ENCODE results near the gene PRRT2. TPM values are rescaled to one million over a fixed set of nuclear protein-coding genes. Genes with fewer than 3 reads are reported as not detected.

Gene PRRT2
- total RNA-seq, 1 experiment from 2014 or later: 3.9 TPM

DNA sequence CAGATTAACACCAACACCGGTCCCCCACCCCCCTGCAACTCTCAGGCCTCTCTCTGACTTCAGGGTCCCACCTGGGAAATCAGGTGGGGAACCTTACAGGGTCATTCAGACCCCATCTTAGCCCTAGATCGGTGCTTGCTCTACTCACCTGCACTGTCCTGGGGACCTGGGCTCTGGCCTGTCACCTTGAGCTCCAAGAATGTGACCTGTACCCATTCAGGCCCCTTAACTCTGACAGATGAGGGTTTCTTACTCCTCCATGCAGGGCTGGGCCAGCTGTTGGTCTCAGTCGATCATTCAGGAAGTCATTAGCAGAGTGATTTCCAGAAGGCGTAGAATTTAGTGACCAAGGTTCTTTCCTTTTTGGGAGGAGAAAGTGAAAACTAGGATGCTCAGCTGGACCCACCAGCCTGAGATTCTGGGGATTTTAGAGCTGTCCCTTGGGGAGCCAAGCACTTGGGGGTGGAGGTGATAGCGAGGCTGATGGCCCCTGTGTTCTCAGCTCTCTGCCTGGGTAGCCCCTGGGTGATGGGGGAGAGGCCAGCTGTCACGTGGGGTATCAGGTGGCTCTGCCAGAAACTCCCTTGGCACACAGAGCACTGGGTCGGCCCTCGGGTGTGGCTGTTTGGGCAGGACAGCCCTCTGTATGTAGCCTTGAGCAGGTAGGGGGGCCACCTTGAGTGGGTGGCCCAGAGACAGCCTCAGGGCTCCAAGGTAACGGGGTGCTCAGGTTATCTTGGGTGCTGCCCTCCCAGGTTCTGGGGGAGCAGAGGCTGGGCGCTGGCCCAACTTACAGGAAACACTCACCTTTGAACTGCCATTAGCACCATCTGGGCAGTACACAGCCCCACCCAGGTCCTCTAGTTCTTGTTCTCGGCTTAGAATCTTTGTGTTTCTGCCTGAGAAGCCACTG is 9.0 kb downstream of the PRRT2 start:
- BruUV-seq (replicated peaks): no TSS peak
- Histone ChIP-seq H3K4me1 (peaks cover 23% of the 10 kb centered on the region), H3K27me3 (replicated peaks; ENCODE audit: control insufficient read depth, insufficient read depth, low read length) (no peaks in the 10 kb centered on the region), H3K9me3 (no peaks in the 10 kb centered on the region), H3K4me3 (ENCODE audit: low read depth, low read length) (peak overlapping the region; percentile 29), H3K36me3 (ENCODE audit: control insufficient read depth, insufficient read depth, low read length) (no peaks in the 10 kb centered on the region; the same call in 1 of the 2 replicates)
- Mint-ChIP-seq H3K36me3 (ENCODE audit: insufficient read depth, unreplicated experiment) (peaks cover 47% of the 10 kb centered on the region), H3K4me1 (ENCODE audit: low read depth, unreplicated experiment) (peaks cover 24% of the 10 kb centered on the region), H3K9me3 (ENCODE audit: unreplicated experiment) (no peaks in the 10 kb centered on the region), H3K27ac (ENCODE audit: unreplicated experiment) (no peak overlapping the region), H3K27me3 (ENCODE audit: insufficient read depth, unreplicated experiment) (no peaks in the 10 kb centered on the region), H3K4me3 (ENCODE audit: unreplicated experiment) (peak overlapping the region; percentile 19)
- intact Hi-C loops (cut with micrococcal nuclease; ENCODE audit: unreplicated experiment): no loop called here
- TF ChIP-seq, protein P1, sequence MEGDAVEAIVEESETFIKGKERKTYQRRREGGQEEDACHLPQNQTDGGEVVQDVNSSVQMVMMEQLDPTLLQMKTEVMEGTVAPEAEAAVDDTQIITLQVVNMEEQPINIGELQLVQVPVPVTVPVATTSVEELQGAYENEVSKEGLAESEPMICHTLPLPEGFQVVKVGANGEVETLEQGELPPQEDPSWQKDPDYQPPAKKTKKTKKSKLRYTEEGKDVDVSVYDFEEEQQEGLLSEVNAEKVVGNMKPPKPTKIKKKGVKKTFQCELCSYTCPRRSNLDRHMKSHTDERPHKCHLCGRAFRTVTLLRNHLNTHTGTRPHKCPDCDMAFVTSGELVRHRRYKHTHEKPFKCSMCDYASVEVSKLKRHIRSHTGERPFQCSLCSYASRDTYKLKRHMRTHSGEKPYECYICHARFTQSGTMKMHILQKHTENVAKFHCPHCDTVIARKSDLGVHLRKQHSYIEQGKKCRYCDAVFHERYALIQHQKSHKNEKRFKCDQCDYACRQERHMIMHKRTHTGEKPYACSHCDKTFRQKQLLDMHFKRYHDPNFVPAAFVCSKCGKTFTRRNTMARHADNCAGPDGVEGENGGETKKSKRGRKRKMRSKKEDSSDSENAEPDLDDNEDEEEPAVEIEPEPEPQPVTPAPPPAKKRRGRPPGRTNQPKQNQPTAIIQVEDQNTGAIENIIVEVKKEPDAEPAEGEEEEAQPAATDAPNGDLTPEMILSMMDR (IDR thresholded peaks at IDR 0.05; ENCODE audit: insufficient read depth in 1 of 2, low read depth in 1 of 2, low read length in 1 of 2, severe bottlenecking in 1 of 2, unreplicated experiment in 1 of 2): no peak
- POLR2A ChIA-PET: no interaction called here
- DNase-seq: no peak
- CTCF ChIA-PET: interaction anchor here (2.2 to 2.4 kb wide), 2 partner anchors 27 to 28 kb away, joined by 9 to 13 read pairs; no protein-coding TSS in a partner anchor

DNA sequence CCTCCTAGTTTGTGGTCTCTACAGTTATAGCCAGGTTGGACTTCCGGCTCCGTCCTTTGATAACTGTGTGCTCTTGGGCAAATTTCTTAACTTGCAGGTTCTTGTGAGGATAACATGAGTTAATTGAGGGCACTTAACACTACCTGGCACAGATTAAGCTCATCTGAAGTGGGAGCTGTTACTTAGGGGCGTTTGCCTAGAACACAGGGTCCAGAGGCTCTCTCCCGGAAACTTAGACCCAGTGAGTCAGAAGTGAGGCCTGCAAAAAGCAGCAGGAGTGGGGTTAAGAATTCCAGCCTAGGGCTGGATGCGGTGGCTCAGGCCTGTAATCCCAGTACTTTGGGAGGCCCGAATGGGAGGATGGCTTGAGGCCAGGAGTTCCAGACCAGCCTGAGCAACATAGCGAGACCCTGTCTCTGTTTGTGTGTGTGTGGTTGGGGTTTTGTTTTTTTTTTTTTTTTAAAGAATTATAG is 9.7 kb downstream of the PRRT2 start:
- Mint-ChIP-seq H3K27ac (ENCODE audit: unreplicated experiment) (no peak overlapping the region), H3K4me3 (ENCODE audit: unreplicated experiment) (no peak overlapping the region), H3K36me3 (ENCODE audit: insufficient read depth, unreplicated experiment) (peaks cover 42% of the 10 kb centered on the region), H3K27me3 (ENCODE audit: insufficient read depth, unreplicated experiment) (no peaks in the 10 kb centered on the region), H3K9me3 (ENCODE audit: unreplicated experiment) (no peaks in the 10 kb centered on the region), H3K4me1 (ENCODE audit: low read depth, unreplicated experiment) (peaks cover 26% of the 10 kb centered on the region)
- Histone ChIP-seq H3K9me3 (no peaks in the 10 kb centered on the region), H3K27me3 (replicated peaks; ENCODE audit: control insufficient read depth, insufficient read depth, low read length) (no peaks in the 10 kb centered on the region), H3K4me3 (ENCODE audit: low read depth, low read length) (no peak overlapping the region), H3K4me1 (peaks cover 27% of the 10 kb centered on the region), H3K36me3 (ENCODE audit: control insufficient read depth, insufficient read depth, low read length) (no peaks in the 10 kb centered on the region; the same call in 1 of the 2 replicates)
- no TSS peak for BruUV-seq (replicated peaks)
- intact Hi-C loops (cut with micrococcal nuclease; ENCODE audit: unreplicated experiment): no loop called here
- TF ChIP-seq, protein P1 (IDR thresholded peaks at IDR 0.05; ENCODE audit: insufficient read depth in 1 of 2, low read depth in 1 of 2, low read length in 1 of 2, severe bottlenecking in 1 of 2, unreplicated experiment in 1 of 2): no peak
- ChIA-PET CTCF (interaction anchor here (0.6 to 2.2 kb wide), 2 partner anchors 27 to 152 kb away, joined by 5 to 13 read pairs; no protein-coding TSS in a partner anchor), POLR2A (interaction anchor here (0.6 kb wide), 2 partner anchors 15 to 152 kb away, joined by 3 to 7 read pairs; partner anchors contain the start of gene TAOK2)
- DNase-seq: no peak

DNA sequence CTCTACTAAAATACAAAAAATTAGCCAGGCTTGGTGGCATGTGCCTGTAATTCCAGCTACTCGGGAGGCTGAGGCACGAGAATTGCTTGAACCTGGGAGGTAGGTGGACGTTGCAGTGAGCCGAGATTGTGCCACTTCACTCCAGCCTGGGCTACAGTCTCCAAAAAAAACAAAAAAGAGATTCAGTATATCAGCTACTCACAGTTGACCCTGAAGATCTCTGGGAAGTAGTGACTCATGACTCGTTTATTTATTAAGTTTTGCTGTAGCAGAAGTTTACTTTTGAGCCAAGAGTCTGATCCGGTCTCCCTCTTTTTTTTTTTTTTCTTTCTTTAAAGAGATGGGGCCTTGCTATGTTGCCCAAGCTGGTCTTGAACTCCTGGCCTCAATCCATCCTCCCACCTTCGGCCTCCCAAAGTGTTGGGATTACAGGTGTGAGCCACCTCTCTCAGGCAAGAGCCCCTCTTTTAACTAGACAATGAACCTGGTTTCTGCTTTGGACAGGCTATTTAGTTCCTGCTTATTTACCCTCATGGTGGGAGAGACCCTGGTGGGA is 12.7 kb downstream of the PRRT2 start:
- H3K4me1 Mint-ChIP-seq (ENCODE audit: low read depth, unreplicated experiment): peaks cover 17% of the 10 kb centered on the region
- Histone ChIP-seq H3K4me1 (peaks cover 49% of the 10 kb centered on the region), H3K27me3 (replicated peaks; ENCODE audit: control insufficient read depth, insufficient read depth, low read length) (no peaks in the 10 kb centered on the region), H3K4me3 (ENCODE audit: low read depth, low read length) (no peak overlapping the region), H3K9me3 (no peaks in the 10 kb centered on the region), H3K36me3 (ENCODE audit: control insufficient read depth, insufficient read depth, low read length) (no peaks in the 10 kb centered on the region)
- H3K36me3 Mint-ChIP-seq (ENCODE audit: insufficient read depth, unreplicated experiment): peaks cover 23% of the 10 kb centered on the region
- POLR2A ChIA-PET: interaction anchor here (0.5 kb wide), 1 partner anchor 75 kb away, joined by 5 read pairs; the partner anchor contains the start of gene SEZ6L2
- CTCF ChIA-PET: interaction anchor here (1.5 to 1.9 kb wide), 2 partner anchors 9 to 24 kb away, joined by 3 to 7 read pairs; partner anchors contain the start of gene PAGR1
- H3K4me3 Mint-ChIP-seq (ENCODE audit: unreplicated experiment): no peak overlapping the region
- TF ChIP-seq, protein P1 (IDR thresholded peaks at IDR 0.05; ENCODE audit: insufficient read depth in 1 of 2, low read depth in 1 of 2, low read length in 1 of 2, severe bottlenecking in 1 of 2, unreplicated experiment in 1 of 2): no peak
- intact Hi-C loops (cut with micrococcal nuclease; ENCODE audit: unreplicated experiment): no loop called here
- no peaks in the 10 kb centered on the region for H3K9me3 Mint-ChIP-seq (ENCODE audit: unreplicated experiment)
- no TSS peak for BruUV-seq (replicated peaks)
- H3K27me3 Mint-ChIP-seq (ENCODE audit: insufficient read depth, unreplicated experiment): no peaks in the 10 kb centered on the region
- no peak for DNase-seq
- H3K27ac Mint-ChIP-seq (ENCODE audit: unreplicated experiment): peak overlapping the region; percentile 53
